Astrocyte (in vitro differentiated cells and primary cell): ENCODE results near the gene F2R. TPM values are rescaled to one million over a fixed set of nuclear protein-coding genes. Genes with fewer than 3 reads are reported as not detected.
A peak's percentile ranks its signal among the peaks of the same experiment; 100 is the strongest.

Experiments used
- DNase-seq: peaks from one replicate; pipeline ENCODE4 v3.0.0-alpha.2; 2010; ENCODE audit warnings: low read depth
- FAIRE-seq: peaks from 2 replicates; lab custom pipeline; 2011; peaks lifted over from hg19 to GRCh38; lab: Jason Lieb, UNC
- H2AFZ ChIP-seq: 2 replicates; pipeline ENCODE4 v1.6.0; 2012; ENCODE audit warnings: low read depth, low read length, inconsistent platforms
- H3K27ac ChIP-seq: 2 replicates; pipeline ENCODE4 v1.5.1; 2011; ENCODE audit warnings: low read depth, low read length, inconsistent platforms
- H3K27me3 ChIP-seq: 2 replicates; pipeline ENCODE4 v1.6.0; 2011; ENCODE audit warnings: low read length, inconsistent platforms; ENCODE audit not compliant: insufficient read depth
- H3K36me3 ChIP-seq: 2 replicates; pipeline ENCODE4 v1.5.1; 2011; ENCODE audit warnings: low read length, inconsistent platforms; ENCODE audit not compliant: insufficient read depth
- H3K4me1 ChIP-seq: 2 replicates; pipeline ENCODE4 v1.5.1; 2011; ENCODE audit warnings: low read length, inconsistent platforms; ENCODE audit not compliant: insufficient read depth
- H3K4me2 ChIP-seq: 2 replicates; pipeline ENCODE4 v1.6.0; 2012; ENCODE audit warnings: low read length, inconsistent platforms
- H3K4me3 ChIP-seq: 2 replicates; pipeline ENCODE4 v1.5.1; 2011; ENCODE audit warnings: low read depth, mild to moderate bottlenecking, low read length, inconsistent platforms; ENCODE audit not compliant: insufficient read depth
- H3K79me2 ChIP-seq: 2 replicates; pipeline ENCODE4 v1.6.0; 2012; ENCODE audit warnings: mild to moderate bottlenecking, low read length, inconsistent platforms; ENCODE audit not compliant: insufficient read depth
- H3K9ac ChIP-seq: 2 replicates; pipeline ENCODE4 v1.6.0; 2012; ENCODE audit warnings: mild to moderate bottlenecking, low read length, inconsistent platforms
- H3K9me3 ChIP-seq: 2 replicates; pipeline ENCODE4 v1.5.1; 2012; ENCODE audit warnings: low read depth, mild to moderate bottlenecking, low read length, inconsistent platforms; ENCODE audit not compliant: insufficient read depth
- H4K20me1 ChIP-seq: 2 replicates; pipeline ENCODE4 v1.6.0; 2012; ENCODE audit warnings: low read length, inconsistent platforms; ENCODE audit not compliant: insufficient read depth
- H3K27ac Mint-ChIP-seq: one replicate; pipeline ENCODE4 v1.8.0; 2021; ENCODE audit warnings: mild to moderate bottlenecking, mixed read lengths; ENCODE audit not compliant: unreplicated experiment
- H3K27me3 Mint-ChIP-seq: one replicate; pipeline ENCODE4 v1.8.0; 2021; ENCODE audit warnings: low read depth, mixed read lengths; ENCODE audit not compliant: unreplicated experiment
- H3K36me3 Mint-ChIP-seq: one replicate; pipeline ENCODE4 v1.8.0; 2021; ENCODE audit warnings: low read depth, mixed read lengths; ENCODE audit not compliant: unreplicated experiment
- H3K4me1 Mint-ChIP-seq: one replicate; pipeline ENCODE4 v1.8.0; 2021; ENCODE audit warnings: low read depth, mixed read lengths; ENCODE audit not compliant: unreplicated experiment
- H3K4me3 Mint-ChIP-seq: one replicate; pipeline ENCODE4 v1.8.0; 2021; ENCODE audit warnings: mild to moderate bottlenecking, moderate library complexity, mixed read lengths; ENCODE audit not compliant: unreplicated experiment
- H3K9me3 Mint-ChIP-seq: one replicate; pipeline ENCODE4 v1.8.0; 2021; ENCODE audit warnings: mild to moderate bottlenecking, mixed read lengths; ENCODE audit not compliant: unreplicated experiment
- EZH2 ChIP-seq: IDR thresholded peaks from 2 replicates; pipeline ENCODE4 v1.6.1; 2012; ENCODE audit warnings: mild to moderate bottlenecking, low read length, inconsistent platforms; ENCODE audit not compliant: insufficient read depth
- total RNA-seq: library from RNA; stranded (reverse); gene quantifications from 2 replicates; pipeline ENCODE4 v1.2.1, GENCODE V29; 2021
- TF ChIP-seq, protein P1 (sequence below): IDR thresholded peaks from 2 replicates; pipeline ENCODE4 v1.5.1; 2011; ENCODE audit warnings: low read depth, mild to moderate bottlenecking, inconsistent platforms, low read length, moderate library complexity; ENCODE audit not compliant: insufficient read depth

Gene F2R
- total RNA-seq, 1 donor from 2014 or later: 285 TPM

GRCh38 chr5:76718880-76719279, 3.0 kb downstream of the F2R start:
- TF ChIP-seq, protein P1, sequence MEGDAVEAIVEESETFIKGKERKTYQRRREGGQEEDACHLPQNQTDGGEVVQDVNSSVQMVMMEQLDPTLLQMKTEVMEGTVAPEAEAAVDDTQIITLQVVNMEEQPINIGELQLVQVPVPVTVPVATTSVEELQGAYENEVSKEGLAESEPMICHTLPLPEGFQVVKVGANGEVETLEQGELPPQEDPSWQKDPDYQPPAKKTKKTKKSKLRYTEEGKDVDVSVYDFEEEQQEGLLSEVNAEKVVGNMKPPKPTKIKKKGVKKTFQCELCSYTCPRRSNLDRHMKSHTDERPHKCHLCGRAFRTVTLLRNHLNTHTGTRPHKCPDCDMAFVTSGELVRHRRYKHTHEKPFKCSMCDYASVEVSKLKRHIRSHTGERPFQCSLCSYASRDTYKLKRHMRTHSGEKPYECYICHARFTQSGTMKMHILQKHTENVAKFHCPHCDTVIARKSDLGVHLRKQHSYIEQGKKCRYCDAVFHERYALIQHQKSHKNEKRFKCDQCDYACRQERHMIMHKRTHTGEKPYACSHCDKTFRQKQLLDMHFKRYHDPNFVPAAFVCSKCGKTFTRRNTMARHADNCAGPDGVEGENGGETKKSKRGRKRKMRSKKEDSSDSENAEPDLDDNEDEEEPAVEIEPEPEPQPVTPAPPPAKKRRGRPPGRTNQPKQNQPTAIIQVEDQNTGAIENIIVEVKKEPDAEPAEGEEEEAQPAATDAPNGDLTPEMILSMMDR: no peak
- no peak for TF ChIP-seq EZH2
- peaks cover 32% of the 10 kb centered on the region for H3K4me1 Mint-ChIP-seq
- DNase-seq (no peak), FAIRE-seq (no peak)
- H3K27me3 ChIP-seq: no peaks in the 10 kb centered on the region
- peak overlapping the region; percentile 95 for H3K4me3 Mint-ChIP-seq
- peaks cover 79% of the 10 kb centered on the region for H3K79me2 ChIP-seq
- H3K9me3 ChIP-seq: no peaks in the 10 kb centered on the region
- no peaks in the 10 kb centered on the region for H3K9me3 Mint-ChIP-seq
- peak overlapping the region; percentile 77 for H3K27ac ChIP-seq
- H3K36me3 ChIP-seq: peaks cover 2% of the 10 kb centered on the region
- peaks cover 13% of the 10 kb centered on the region for H3K36me3 Mint-ChIP-seq
- H3K27ac Mint-ChIP-seq: peak overlapping the region; percentile 79
- no peak overlapping the region for H2AFZ ChIP-seq
- H3K4me1 ChIP-seq: peaks cover 30% of the 10 kb centered on the region
- H3K4me3 ChIP-seq: peak overlapping the region; percentile 81
- peaks cover 37% of the 10 kb centered on the region for H4K20me1 ChIP-seq
- H3K27me3 Mint-ChIP-seq: no peaks in the 10 kb centered on the region
- H3K4me2 ChIP-seq: peak overlapping the region; percentile 93
- H3K9ac ChIP-seq: peak overlapping the region; percentile 90

GRCh38 chr5:76720988-76721569, 5.2 kb downstream of the F2R start:
- Histone ChIP-seq H3K9me3 (no peaks in the 10 kb centered on the region), H3K27ac (no peak overlapping the region), H4K20me1 (peaks cover 44% of the 10 kb centered on the region), H3K4me3 (no peak overlapping the region), H3K36me3 (peaks cover 2% of the 10 kb centered on the region), H2AFZ (no peak overlapping the region), H3K4me1 (peaks cover 32% of the 10 kb centered on the region), H3K79me2 (peaks cover 100% of the 10 kb centered on the region), H3K9ac (peak overlapping the region; percentile 13), H3K27me3 (no peaks in the 10 kb centered on the region), H3K4me2 (peak overlapping the region; percentile 14)
- no peak for TF ChIP-seq EZH2
- TF ChIP-seq, protein P1: no peak
- no peaks in the 10 kb centered on the region for H3K9me3 Mint-ChIP-seq
- DNase-seq: no peak
- no peak for FAIRE-seq
- peaks cover 14% of the 10 kb centered on the region for H3K36me3 Mint-ChIP-seq
- H3K27ac Mint-ChIP-seq: peak overlapping the region; percentile 55
- H3K27me3 Mint-ChIP-seq: no peaks in the 10 kb centered on the region
- H3K4me3 Mint-ChIP-seq: peak overlapping the region; percentile 71
- peaks cover 49% of the 10 kb centered on the region for H3K4me1 Mint-ChIP-seq

- no peaks in the 10 kb centered on the region for H3K9me3 Mint-ChIP-seq
- peaks cover 17% of the 10 kb centered on the region for H3K36me3 Mint-ChIP-seq
Measured at GRCh38 chr5:76723266-76723665, 7.3 kb downstream of the F2R start.

More at GRCh38 chr5:76723266-76723665, 7.3 kb downstream of the F2R start:
- no peaks in the 10 kb centered on the region for H3K27me3 Mint-ChIP-seq
- Histone ChIP-seq H3K79me2 (peaks cover 97% of the 10 kb centered on the region), H3K27me3 (no peaks in the 10 kb centered on the region), H3K4me3 (no peak overlapping the region), H3K27ac (no peak overlapping the region), H3K9me3 (no peaks in the 10 kb centered on the region), H3K9ac (no peak overlapping the region), H2AFZ (no peak overlapping the region), H3K36me3 (peaks cover 9% of the 10 kb centered on the region), H3K4me2 (no peak overlapping the region), H4K20me1 (peaks cover 41% of the 10 kb centered on the region), H3K4me1 (peaks cover 22% of the 10 kb centered on the region)
- no peak for FAIRE-seq
- no peak for DNase-seq
- no peak overlapping the region for H3K4me3 Mint-ChIP-seq
- H3K27ac Mint-ChIP-seq: peak overlapping the region; percentile 1
- TF ChIP-seq, protein P1: no peak
- no peak for TF ChIP-seq EZH2
- H3K4me1 Mint-ChIP-seq: peaks cover 47% of the 10 kb centered on the region
